HG03460 (cell line): ENCODE data around the gene HMGA1.
A peak's percentile ranks its signal among the peaks of the same experiment; 100 is the strongest.
"Not testable (repeated sequence)": the region's sequence is repeated elsewhere in the genome, so short reads cannot be mapped to it uniquely, and the experiment has no call there.

Experiments
- ATAC-seq: cut with Tn5 transposase; IDR thresholded peaks from one replicate; pipeline ENCODE4 v1.9.1; 2021; ENCODE audit not compliant: unreplicated experiment

Gene HMGA1

GRCh38 chr6:34239893-34240292 is 3.2 kb downstream of the HMGA1 start:
- no peak for ATAC-seq

- ATAC-seq = no peak
Measured at GRCh38 chr6:34240329-34241248, 3.9 kb downstream of the HMGA1 start.

GRCh38 chr6:34241351-34242215 is 4.9 kb downstream of the HMGA1 start:
- no peak for ATAC-seq

GRCh38 chr6:34242252-34243130 is 5.8 kb downstream of the HMGA1 start:
- ATAC-seq = no peak

GRCh38 chr6:34243131-34243771 is 6.6 kb downstream of the HMGA1 start:
- ATAC-seq = no peak

- no peak for ATAC-seq
Measured at GRCh38 chr6:34243901-34244884, 7.5 kb downstream of the HMGA1 start.

GRCh38 chr6:34245032-34245760 is 8.5 kb downstream of the HMGA1 start:
- ATAC-seq = not testable (repeated sequence)

GRCh38 chr6:34245761-34246140 is 9.1 kb downstream of the HMGA1 start:
- not testable (repeated sequence) for ATAC-seq

- ATAC-seq = no peak
Measured at GRCh38 chr6:34246249-34246562, 9.5 kb downstream of the HMGA1 start.

- no peak for ATAC-seq
Measured at GRCh38 chr6:34246563-34247391, 10.1 kb downstream of the HMGA1 start.

- no peak for ATAC-seq
Measured at GRCh38 chr6:34247481-34248197, 11.0 kb downstream of the HMGA1 start.

GRCh38 chr6:34248198-34248726 is 11.6 kb downstream of the HMGA1 start:
- peak; percentile 28 for ATAC-seq

- ATAC-seq = peak; percentile 68
Measured at GRCh38 chr6:34248727-34249468, 12.2 kb downstream of the HMGA1 start, which contains the start of gene SMIM29. SMIM29 (minus strand) TSS chr6:34249006; CDS start chr6:34247791, 1,215 bp downstream.

- ATAC-seq = peak; percentile 7
Measured at GRCh38 chr6:34249469-34250261, 13.0 kb downstream of the HMGA1 start.

- ATAC-seq = not testable (repeated sequence)
Measured at GRCh38 chr6:34252395-34252794, 15.7 kb downstream of the HMGA1 start.
